Peyer's patch (tissue), 4 donors: Measurements from ENCODE around the gene UTY.

Experiments used
- POLR2A ChIP-seq, 2 donors: fragments of 450-650 bp; IDR thresholded peaks; one replicate each; pipeline ENCODE4 v1.5.1; 2017; ENCODE audit warnings: antibody characterized with exemption in 2 of 2, mild to moderate bottlenecking in 2 of 2, moderate library complexity in 2 of 2
- TF ChIP-seq, protein P1 (sequence below), 6 experiments: fragments of 450-650 bp in 4 of 6; fragments of 200-600 bp in 2 of 6; sonication (generic) in 1 of 6; IDR thresholded peaks; one replicate each; pipeline ENCODE4 v1.5.1; 2017 to 2019; ENCODE audit warnings: antibody characterized with exemption in 6 of 6, mild to moderate bottlenecking in 3 of 6, moderate library complexity in 1 of 6

DNA sequence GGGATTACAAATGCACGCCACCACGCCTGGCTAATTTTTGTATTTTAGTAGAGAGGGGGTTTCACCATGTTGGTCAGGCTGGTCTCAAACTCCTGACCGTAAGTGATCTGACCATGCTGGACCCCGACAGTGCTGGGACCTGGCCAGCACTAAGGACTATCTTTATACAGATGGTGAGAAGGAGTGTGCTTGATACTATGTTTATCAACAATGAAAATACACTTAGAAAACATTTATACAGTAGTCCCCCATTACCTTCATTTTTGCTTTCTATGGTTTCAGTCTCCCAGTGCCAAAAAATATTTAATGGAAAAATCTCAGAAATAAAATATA is 111.4 kb downstream of the UTY start:
- TF ChIP-seq, protein P1, sequence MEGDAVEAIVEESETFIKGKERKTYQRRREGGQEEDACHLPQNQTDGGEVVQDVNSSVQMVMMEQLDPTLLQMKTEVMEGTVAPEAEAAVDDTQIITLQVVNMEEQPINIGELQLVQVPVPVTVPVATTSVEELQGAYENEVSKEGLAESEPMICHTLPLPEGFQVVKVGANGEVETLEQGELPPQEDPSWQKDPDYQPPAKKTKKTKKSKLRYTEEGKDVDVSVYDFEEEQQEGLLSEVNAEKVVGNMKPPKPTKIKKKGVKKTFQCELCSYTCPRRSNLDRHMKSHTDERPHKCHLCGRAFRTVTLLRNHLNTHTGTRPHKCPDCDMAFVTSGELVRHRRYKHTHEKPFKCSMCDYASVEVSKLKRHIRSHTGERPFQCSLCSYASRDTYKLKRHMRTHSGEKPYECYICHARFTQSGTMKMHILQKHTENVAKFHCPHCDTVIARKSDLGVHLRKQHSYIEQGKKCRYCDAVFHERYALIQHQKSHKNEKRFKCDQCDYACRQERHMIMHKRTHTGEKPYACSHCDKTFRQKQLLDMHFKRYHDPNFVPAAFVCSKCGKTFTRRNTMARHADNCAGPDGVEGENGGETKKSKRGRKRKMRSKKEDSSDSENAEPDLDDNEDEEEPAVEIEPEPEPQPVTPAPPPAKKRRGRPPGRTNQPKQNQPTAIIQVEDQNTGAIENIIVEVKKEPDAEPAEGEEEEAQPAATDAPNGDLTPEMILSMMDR (IDR thresholded peaks at IDR 0.05) = no peak
- no peak for TF ChIP-seq POLR2A (IDR thresholded peaks at IDR 0.05)
